Vagina (tissue), 2 donors: ENCODE measurements around the gene LRPPRC. TPM values are rescaled to one million over a fixed set of nuclear protein-coding genes. Genes with fewer than 3 reads are reported as not detected.

Experiments
- DNase-seq, 2 donors: peaks; one replicate each; pipeline ENCODE4 v3.0.0-alpha.2; 2017; ENCODE audit errors: extremely low spot score in 2 of 2
- H3K27ac ChIP-seq: fragments of 200-600 bp; sonication (generic); one replicate; pipeline ENCODE4 v1.5.1; 2019
- H3K27me3 ChIP-seq: fragments of 200-600 bp; sonication (generic); one replicate; pipeline ENCODE4 v1.5.1; 2019
- H3K36me3 ChIP-seq, 2 donors: fragments of 200-600 bp; sonication (generic); one replicate each; pipeline ENCODE4 v1.5.1; 2017 to 2019
- H3K4me1 ChIP-seq: fragments of 200-600 bp; sonication (generic); one replicate; pipeline ENCODE4 v1.5.1; 2019
- H3K4me3 ChIP-seq, 2 donors: fragments of 200-600 bp; sonication (generic); 1 replicate in 1 of 2; 2 replicates in 1 of 2; pipeline ENCODE4 v1.5.1; 2016 to 2019
- H3K9me3 ChIP-seq: fragments of 200-600 bp; sonication (generic); one replicate; pipeline ENCODE4 v1.5.1; 2019
- POLR2A ChIP-seq, 2 donors: fragments of 450-650 bp; IDR thresholded peaks; one replicate each; pipeline ENCODE4 v1.6.1; 2017; ENCODE audit warnings: antibody characterized with exemption in 2 of 2, mild to moderate bottlenecking in 2 of 2, moderate library complexity in 2 of 2
- POLR2AphosphoS5 ChIP-seq, 2 donors: sonication (generic); formaldehyde crosslinking; IDR thresholded peaks; one replicate each; pipeline ENCODE4 v1.9.0; 2017; ENCODE audit warnings: antibody characterized with exemption in 2 of 2, mild to moderate bottlenecking in 2 of 2, low read depth in 1 of 2; ENCODE audit not compliant: insufficient read depth in 1 of 2
- intact Hi-C: fragments of 100-400 bp; cut with DNase I; formaldehyde crosslinking; loops from one replicate; pipeline ENCODE4 v1.15.1; 2023
- total RNA-seq: library from RNA; depleted of rRNA; stranded (reverse); fragments of >200 nt; gene quantifications from one replicate; pipeline ENCODE4 v1.2.3, GENCODE V29; 2016
- TF ChIP-seq, protein P1 (sequence below), 3 experiments: fragments of 450-650 bp in 2 of 3; fragments of 200-600 bp in 1 of 3; sonication (generic) in 1 of 3; IDR thresholded peaks; one replicate each; pipeline ENCODE4 v1.5.1; 2017 to 2019; ENCODE audit warnings: antibody characterized with exemption in 3 of 3, mild to moderate bottlenecking in 2 of 3, moderate library complexity in 2 of 3

LRPPRC gene
- total RNA-seq, 1 donor from 2014 or later = 35.4 TPM

DNA sequence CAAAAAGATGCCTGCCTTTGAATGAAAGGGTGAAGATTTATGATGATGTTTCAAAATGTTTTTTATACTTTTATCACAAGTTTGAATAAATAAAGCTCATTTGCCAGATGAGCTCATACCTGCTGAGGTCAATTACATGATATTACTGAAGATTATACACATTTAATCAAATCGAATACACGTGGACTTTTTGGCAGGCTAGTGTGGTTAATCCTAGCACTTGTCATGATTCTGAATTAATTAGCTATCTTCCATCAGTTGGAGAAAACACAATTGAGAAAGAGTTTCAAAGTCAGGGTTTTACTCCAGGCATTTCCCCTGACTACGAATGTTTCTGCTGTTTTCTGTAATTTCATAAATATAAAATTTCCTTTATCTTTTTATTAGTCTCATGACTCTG is 54.4 kb downstream of the LRPPRC start:
- DNase-seq = no peak
- Histone ChIP-seq H3K27ac (no peak overlapping the region), H3K4me1 (no peaks in the 10 kb centered on the region), H3K4me3 (no peak overlapping the region), H3K36me3 (peaks cover 0 to 24% of the 10 kb centered on the region in 2 donors), H3K9me3 (no peaks in the 10 kb centered on the region), H3K27me3 (no peaks in the 10 kb centered on the region)
- intact Hi-C loops = no loop called here
- no peak for TF ChIP-seq POLR2A (IDR thresholded peaks at IDR 0.05)
- TF ChIP-seq POLR2AphosphoS5 (IDR thresholded peaks at IDR 0.05; ENCODE audit: insufficient read depth in 1 of 2, low read depth in 1 of 2) = no peak
- TF ChIP-seq, protein P1, sequence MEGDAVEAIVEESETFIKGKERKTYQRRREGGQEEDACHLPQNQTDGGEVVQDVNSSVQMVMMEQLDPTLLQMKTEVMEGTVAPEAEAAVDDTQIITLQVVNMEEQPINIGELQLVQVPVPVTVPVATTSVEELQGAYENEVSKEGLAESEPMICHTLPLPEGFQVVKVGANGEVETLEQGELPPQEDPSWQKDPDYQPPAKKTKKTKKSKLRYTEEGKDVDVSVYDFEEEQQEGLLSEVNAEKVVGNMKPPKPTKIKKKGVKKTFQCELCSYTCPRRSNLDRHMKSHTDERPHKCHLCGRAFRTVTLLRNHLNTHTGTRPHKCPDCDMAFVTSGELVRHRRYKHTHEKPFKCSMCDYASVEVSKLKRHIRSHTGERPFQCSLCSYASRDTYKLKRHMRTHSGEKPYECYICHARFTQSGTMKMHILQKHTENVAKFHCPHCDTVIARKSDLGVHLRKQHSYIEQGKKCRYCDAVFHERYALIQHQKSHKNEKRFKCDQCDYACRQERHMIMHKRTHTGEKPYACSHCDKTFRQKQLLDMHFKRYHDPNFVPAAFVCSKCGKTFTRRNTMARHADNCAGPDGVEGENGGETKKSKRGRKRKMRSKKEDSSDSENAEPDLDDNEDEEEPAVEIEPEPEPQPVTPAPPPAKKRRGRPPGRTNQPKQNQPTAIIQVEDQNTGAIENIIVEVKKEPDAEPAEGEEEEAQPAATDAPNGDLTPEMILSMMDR (IDR thresholded peaks at IDR 0.05) = no peak

DNA sequence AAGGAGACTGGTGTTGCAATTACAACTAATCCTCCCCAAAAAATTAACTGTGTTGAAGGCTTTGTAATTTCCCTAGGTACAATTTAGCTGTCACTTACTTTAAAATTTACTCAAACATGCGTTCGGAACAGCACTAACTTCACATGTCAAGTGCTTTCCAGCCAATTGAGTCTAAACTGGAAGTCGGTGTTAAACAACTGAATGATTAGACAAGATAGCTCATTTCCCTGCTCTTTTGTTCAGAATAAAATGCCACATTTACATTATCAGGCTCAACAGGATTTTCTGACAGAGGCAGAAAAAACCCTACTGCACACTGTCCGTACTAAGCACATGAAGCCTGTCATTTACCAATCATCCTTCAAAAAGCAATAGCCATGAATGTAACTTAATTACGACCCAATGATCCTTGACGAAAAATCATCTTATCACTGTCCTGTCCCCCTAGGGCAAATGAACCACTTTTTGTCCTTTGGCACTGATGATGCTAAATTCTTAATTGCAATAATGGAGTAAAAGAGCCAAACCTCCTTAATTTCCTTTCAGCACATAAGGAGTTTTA is 56.0 kb downstream of the LRPPRC start:
- no peak for DNase-seq
- intact Hi-C loops = no loop called here
- Histone ChIP-seq H3K36me3 (peaks cover 0 to 14% of the 10 kb centered on the region in 2 donors), H3K27me3 (no peaks in the 10 kb centered on the region), H3K27ac (no peak overlapping the region), H3K9me3 (no peaks in the 10 kb centered on the region), H3K4me1 (no peaks in the 10 kb centered on the region), H3K4me3 (no peak overlapping the region)
- TF ChIP-seq POLR2AphosphoS5 (IDR thresholded peaks at IDR 0.05; ENCODE audit: insufficient read depth in 1 of 2, low read depth in 1 of 2) = no peak
- TF ChIP-seq, protein P1 (IDR thresholded peaks at IDR 0.05) = no peak
- no peak for TF ChIP-seq POLR2A (IDR thresholded peaks at IDR 0.05)

DNA sequence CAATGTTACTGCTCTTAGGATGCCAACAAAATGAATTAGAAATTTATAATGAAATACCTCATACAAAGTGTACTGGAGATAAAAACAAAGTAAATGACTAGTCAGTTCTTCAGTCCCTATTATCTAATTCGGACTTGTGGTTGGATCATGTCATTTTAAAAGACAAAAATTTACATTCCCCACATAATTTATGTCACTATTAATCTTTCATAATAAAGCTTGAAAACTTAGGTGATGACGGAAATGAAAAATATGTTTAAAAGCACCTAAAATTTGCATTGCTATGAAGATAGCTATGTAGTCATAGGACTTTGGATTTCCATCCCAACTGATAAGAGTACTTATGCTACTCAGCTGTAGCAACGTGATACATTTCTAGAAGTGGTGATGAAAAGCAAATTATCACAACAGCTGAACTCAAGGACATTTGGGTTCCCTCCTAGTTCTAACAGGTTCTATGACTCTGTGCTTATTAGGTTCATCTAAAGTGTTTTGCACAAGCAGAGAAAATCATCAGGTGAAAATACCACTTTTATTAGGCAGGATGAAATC is 58.4 kb downstream of the LRPPRC start:
- no peak overlapping the region for H3K27ac ChIP-seq
- H3K4me1 ChIP-seq = no peaks in the 10 kb centered on the region
- TF ChIP-seq POLR2A (IDR thresholded peaks at IDR 0.05) = no peak
- TF ChIP-seq POLR2AphosphoS5 (IDR thresholded peaks at IDR 0.05; ENCODE audit: insufficient read depth in 1 of 2, low read depth in 1 of 2) = no peak
- TF ChIP-seq, protein P1 (IDR thresholded peaks at IDR 0.05) = no peak
- no peaks in the 10 kb centered on the region for H3K9me3 ChIP-seq
- no peaks in the 10 kb centered on the region for H3K27me3 ChIP-seq
- no peak for DNase-seq
- H3K4me3 ChIP-seq = no peak overlapping the region
- H3K36me3 ChIP-seq = peaks cover 0 to 18% of the 10 kb centered on the region in 2 donors
- intact Hi-C loops = no loop called here

DNA sequence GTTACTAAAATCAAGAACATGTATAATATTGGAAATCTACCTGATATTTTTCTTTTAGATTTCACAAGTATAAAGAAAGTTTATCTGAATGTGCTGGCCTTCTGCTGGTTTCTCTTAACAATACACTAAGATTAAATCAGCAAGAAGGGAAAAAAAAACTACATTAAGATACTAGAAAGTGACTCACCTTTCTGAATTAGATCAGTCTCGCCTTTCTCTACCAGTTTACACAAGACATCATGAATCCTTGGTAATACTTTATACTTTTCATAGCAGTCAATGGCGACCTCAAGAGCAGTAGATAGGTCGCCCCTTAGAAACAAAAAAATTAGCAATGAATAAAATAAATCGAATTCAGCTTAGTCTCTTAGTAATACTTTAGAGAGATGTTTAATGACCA is 61.2 kb downstream of the LRPPRC start:
- H3K4me3 ChIP-seq = no peak overlapping the region
- no peak for DNase-seq
- H3K9me3 ChIP-seq = no peaks in the 10 kb centered on the region
- no peaks in the 10 kb centered on the region for H3K27me3 ChIP-seq
- no peaks in the 10 kb centered on the region for H3K4me1 ChIP-seq
- intact Hi-C loops = no loop called here
- no peak overlapping the region for H3K27ac ChIP-seq
- TF ChIP-seq, protein P1 (IDR thresholded peaks at IDR 0.05) = no peak
- TF ChIP-seq POLR2AphosphoS5 (IDR thresholded peaks at IDR 0.05; ENCODE audit: insufficient read depth in 1 of 2, low read depth in 1 of 2) = no peak
- H3K36me3 ChIP-seq = peaks cover 0 to 19% of the 10 kb centered on the region in 2 donors

DNA sequence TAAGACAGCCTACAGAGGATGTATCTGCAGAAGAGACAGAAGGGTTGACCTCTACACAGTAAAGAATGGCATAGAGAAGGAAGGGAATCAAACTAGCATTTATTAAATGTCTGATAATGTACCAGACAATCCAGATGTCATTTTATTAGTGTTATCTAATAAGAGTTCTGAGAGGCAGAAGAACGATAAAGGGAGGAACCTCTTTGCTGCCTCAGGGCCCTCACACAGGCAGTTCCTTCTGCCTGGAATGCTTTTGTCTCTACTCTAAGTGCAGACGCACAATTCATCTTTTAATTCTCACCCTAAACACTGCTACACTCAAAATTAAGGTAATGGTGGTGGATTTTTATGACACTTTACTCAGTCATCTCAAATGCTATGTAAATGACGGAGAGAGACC is 64.5 kb downstream of the LRPPRC start:
- Histone ChIP-seq H3K36me3 (peaks cover 0 to 19% of the 10 kb centered on the region in 2 donors), H3K9me3 (no peaks in the 10 kb centered on the region), H3K4me1 (no peaks in the 10 kb centered on the region), H3K27me3 (no peaks in the 10 kb centered on the region), H3K4me3 (no peak overlapping the region), H3K27ac (no peak overlapping the region)
- intact Hi-C loops = no loop called here
- DNase-seq = no peak
- TF ChIP-seq POLR2A (IDR thresholded peaks at IDR 0.05) = no peak
- TF ChIP-seq POLR2AphosphoS5 (IDR thresholded peaks at IDR 0.05; ENCODE audit: insufficient read depth in 1 of 2, low read depth in 1 of 2) = no peak
- TF ChIP-seq, protein P1 (IDR thresholded peaks at IDR 0.05) = no peak
